HT-29 (cell line): Measurements from ENCODE around the gene LRP1B. TPM values are rescaled to one million over a fixed set of nuclear protein-coding genes. Genes with fewer than 3 reads are reported as not detected.

Experiments
- DNase-seq: peaks from one replicate; pipeline ENCODE4 v3.0.0-alpha.2; 2015; ENCODE audit warnings: low spot score
- total RNA-seq: library from RNA; depleted of rRNA; stranded (reverse); fragments of >200 nt; shearing (Covaris generic); gene quantifications from 2 replicates; pipeline ENCODE4 v1.2.3, GENCODE V29; 2014

The LRP1B gene
- total RNA-seq, 1 experiment from 2014 or later = not detected

GRCh38 chr2:140270224-140270623, 1860.6 kb downstream of the LRP1B start:
- DNase-seq = no peak

DNA sequence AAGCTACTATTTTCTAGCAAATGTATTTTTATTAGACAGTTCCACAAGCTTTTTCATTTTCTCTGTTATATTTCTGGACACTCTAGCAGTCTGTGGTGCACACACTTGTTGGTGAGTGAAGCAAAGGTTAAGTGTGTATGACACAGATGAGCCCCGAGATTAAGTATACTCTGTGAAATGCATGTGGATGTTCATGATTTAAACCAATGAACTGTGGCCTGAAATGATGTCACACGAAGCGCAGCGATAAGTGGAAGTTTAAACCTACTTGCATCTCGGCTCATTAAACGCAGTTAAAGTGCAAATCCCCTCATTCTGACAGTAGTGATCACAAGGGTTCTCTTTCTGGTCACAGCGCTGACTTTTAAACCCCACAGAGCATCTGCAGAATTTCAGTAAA, 1861.8 kb downstream of the LRP1B start:
- DNase-seq = no peak

GRCh38 chr2:140262908-140263307, 1867.9 kb downstream of the LRP1B start:
- DNase-seq = no peak

DNA sequence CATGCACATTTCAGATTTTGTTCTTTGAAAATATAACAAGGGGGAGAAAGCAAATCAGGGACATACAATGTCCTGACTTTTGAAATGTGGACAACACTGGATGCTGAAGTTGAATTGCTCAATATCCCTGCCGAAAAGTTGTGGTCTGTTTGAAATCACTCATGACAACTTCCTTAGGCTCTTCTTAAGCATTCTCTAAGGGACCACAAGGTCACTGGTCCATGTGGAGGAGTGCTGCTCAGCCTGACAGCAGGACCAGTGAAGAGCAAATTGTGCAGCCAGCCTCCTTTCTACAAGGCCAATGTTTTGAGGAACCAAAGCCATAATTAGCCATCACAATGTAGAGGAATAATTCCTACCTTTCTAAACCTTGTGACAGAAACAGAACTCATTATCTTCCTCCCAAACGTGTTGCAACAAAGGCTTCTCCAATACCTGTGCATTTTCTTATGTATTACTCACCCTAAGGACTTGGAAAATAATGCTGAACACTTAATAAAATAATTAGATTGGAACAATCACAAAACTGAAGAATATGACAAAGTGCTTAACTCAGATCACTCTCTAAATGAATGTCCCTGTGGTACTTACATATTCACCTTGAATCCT, 1873.0 kb downstream of the LRP1B start:
- DNase-seq = no peak

DNA sequence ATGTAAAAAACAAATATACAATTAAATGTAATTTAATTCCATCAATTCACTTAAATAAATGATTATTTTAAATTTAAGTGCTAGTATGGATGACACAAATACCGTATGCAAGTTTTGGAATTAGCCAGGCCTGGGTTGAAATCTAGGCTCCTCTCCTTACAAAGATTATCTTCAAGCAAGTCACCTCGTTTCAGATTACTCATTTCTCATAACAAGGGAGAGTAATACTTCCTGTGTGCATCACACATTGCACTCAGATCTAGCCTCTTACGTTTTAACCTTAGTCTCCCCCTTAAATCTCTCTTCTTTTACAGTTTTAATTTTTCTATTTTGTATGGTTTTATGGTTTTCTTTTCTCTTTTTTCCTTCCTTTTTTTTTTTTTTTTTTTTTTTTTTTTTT, 1874.7 kb downstream of the LRP1B start:
- no peak for DNase-seq

DNA sequence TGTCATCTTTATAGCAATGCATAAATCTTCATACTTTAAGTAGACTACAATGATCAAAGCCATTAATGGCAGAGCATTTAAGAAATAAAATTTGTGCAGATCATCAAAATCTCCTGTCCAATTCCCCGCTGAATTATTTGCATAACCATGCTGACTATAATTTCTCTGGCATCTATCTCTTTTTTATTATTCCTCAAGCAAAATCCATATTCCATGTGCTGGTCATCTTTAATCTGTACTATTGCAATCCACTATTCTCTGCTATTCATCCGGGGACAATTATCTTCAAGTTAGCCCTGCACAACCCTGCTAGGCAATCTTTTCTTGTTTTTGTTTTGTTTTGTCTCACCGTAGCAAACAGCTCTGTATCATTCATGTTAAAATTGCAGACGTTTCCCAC, 1881.0 kb downstream of the LRP1B start:
- no peak for DNase-seq

DNA sequence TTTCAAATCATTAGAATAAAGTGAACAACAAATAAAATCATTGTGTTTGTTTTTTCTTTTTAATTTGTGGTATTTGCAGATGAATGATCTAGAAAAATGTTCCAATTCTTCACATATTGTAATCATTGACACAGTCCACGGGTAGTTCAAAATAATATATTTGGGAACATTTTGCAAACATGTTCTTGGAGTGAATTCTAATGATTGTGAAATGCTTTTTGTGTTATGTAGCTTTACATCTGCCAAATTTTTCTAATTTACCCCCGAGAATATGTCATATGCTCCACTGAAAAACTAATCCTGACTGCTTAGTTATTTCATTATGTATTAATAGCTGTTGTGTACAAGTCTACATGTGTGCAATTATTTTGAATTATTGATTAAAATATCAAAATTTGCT, 1882.2 kb downstream of the LRP1B start:
- no peak for DNase-seq

DNA sequence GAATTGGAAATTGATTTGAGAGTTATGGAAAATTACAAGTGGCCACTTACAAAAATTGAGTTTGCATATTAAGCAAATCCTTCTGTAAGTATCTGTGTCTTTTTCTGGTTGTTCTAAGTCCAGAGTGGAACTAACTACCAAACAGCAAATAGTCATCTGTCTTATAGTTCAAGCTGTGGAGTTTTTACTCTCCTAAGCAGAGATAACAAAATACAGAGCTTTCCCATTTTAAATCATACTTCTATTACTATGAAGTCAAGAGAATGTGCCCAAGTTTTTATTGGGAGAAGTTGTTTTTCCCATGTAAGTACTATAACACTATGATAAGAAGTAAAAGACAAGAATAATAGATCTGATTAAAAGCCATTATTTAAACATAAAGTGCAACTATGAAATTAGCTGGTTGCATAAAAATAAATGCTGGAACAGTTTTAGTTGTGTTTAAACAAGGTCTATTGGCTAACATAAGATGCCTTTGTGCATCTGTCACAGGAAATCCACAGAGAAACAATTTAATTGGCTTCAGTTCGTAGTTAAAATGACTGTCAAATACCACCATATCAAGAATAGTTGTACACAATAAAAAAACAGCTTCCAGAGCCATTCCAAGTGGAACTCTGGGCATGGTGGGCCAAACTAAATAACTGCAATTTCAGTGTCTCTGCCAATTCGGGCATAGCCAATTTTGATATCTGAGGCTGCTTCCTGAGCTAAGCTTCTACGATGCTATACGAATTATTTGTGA, 1883.2 kb downstream of the LRP1B start:
- DNase-seq = no peak

DNA sequence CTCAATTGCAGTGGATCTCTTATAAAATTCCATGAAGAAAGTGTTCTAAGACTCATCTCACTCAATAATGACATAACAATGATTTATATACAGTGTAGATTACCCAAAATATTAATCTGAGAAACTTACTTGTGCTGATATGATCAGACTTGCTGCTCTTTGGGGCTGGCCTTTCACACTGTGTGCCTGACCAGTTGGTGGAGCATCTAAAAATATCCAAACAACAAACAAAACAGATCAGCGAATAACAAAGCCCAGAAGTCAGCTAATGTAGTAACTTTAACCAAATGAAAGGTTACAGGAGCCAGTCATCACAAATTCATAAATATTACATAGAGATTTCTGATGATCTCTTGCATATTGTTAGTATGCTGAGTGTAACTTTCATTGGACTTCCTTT, 1883.9 kb downstream of the LRP1B start:
- no peak for DNase-seq

DNA sequence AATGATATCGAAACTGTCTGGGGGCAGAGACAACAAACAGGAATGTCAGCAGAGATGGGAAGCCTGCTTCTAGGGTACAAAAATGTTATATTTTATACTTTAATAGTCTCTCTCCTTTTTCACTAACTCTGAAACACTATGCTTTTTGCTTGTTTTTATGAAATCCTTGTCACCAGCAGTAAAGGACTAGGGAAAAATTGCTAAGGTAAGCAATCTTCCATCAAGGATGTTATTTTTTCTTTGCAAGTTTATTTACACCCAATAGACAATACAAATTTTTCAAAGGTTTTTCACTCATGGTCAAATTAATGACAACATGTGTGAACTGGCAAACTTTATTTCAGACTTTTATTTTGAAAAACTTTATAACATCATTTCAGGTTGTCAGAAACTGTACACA, 1884.8 kb downstream of the LRP1B start:
- no peak for DNase-seq

GRCh38 chr2:140242889-140243288, 1887.9 kb downstream of the LRP1B start:
- peak; percentile 26 for DNase-seq

DNA sequence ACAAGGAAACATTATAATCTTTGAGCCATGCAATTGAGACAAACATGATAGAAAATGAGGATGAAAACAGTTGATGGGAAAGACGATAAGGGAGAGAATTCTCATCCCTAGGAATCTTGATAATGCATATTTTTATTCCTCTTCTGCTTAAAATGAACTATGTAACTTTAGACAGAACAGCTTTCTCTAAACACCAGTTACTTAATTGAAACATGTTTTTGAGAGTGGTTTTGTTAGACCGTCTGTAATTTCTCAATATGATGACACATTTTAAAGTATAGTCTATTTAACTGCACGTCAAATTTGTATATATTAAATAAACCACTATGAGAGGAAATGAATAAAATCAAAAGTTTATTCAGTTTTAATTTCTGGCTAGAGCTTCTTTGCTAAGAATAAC, 1896.7 kb downstream of the LRP1B start:
- DNase-seq = no peak

DNA sequence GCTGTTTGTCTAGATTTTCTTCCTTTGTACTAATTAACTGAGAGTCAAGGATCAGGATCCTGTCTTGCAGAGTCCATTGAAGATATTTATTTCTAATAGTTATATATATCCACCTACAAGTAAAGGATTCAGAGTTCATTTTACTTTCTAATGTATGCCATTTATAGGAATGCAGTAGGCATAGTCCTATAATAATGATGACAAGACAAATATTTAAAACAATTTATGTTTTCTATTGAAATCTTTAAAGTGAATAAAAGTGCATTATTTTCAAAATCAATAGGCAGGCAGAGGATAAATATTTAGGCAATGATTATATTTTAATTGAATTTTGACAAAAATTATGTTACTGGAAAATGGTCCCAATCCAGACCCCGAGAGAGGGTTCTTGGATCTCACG, 1919.9 kb downstream of the LRP1B start:
- DNase-seq = no peak

GRCh38 chr2:140205093-140205492, 1925.7 kb downstream of the LRP1B start:
- no peak for DNase-seq

DNA sequence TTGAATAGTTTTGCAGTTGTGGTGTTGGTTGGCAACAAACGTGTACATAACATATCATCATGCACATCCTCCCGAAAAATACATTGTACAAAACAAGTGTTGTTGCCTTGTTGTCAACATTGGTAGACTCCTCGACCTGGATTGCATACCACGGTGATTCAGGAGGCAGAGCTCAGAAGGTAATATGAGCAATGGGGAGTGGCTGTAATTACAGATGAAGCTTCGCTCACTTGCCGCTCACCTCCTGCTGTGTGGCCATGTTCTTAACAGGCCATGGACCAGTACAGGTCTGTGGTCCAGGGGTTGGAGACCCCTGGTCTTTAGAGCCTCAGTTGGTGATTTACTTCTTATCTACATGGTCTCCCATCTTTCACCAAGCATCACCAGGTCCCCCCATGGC, 1927.5 kb downstream of the LRP1B start:
- DNase-seq = no peak

- DNase-seq = no peak
Measured at GRCh38 chr2:140201572-140201971, 1929.2 kb downstream of the LRP1B start.

DNA sequence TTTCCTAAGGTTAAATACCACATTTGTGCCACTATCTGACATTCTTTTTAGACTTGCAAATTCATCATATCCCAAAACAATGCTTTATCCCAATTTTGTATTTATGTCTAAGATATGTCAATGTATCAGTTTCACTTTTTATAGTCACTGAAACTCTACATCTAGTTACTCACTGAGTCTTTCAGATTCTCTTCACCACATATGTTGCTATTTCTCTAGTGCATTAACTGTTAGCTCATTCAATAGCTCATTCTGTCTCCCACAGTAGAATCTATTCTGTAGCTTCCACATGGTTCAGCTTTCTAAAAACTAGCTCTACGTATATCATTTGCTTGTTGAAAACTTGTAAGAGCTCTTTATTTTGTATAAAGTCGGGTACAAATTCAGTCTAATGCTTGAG, 1930.1 kb downstream of the LRP1B start:
- DNase-seq = no peak

DNA sequence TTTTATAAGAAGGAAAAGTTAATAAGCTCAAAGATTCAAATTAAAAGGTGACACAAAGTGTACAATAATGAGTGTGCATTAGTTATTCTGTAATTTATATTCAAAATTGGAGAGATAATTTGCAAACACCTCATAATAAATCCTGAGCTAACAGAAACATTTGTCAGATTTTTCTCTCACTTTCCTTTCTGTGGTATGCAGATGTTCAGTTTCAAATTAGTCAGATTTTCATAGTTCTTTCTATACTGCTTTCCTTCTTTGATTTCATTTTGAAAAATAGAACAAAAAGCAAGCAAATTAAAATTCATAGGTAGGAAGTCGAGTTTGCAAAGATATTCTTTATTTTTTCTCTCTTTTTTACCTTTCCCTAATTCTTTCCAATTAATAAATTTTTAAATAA, 1930.5 kb downstream of the LRP1B start:
- no peak for DNase-seq

GRCh38 chr2:140199312-140199711, 1931.5 kb downstream of the LRP1B start:
- DNase-seq = no peak

DNA sequence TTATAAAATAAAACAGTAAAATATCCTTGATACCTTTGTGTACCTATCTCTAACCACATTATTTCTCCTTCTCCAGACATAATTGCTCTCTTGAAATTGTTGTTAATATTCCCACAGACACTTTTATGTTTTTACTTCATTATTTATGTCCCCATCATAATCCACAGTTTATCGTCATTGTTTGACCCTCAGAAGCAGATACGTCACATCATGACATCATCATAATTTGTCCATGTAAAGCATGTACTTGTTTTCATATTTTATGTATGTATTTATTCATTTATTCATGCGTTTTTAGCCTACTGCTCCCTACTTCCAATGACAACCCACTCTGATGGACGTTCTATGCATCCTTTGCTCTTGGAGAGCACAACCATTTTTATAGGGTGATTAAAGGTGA, 1943.7 kb downstream of the LRP1B start:
- no peak for DNase-seq

GRCh38 chr2:140186313-140186712, 1944.5 kb downstream of the LRP1B start:
- DNase-seq = no peak

DNA sequence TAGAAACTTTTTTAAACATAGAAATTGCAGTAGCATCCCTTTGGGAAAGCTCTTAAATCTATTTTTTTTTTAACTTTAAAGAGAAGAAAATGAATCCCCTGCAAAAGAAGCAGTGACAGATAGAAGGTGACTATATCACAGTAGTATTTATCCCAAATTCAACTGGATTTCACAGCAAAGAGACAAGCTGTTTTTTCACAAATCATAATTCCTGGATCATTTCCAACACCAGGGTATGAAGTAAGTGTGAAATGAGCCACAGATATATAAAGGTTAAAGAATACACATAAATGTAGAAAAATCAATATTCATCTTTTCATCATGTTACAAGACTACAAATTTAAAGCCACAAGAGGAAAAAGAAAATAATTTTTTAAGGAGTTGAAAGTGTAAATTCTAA, 1945.7 kb downstream of the LRP1B start:
- DNase-seq = no peak

GRCh38 chr2:140183056-140183765, 1947.6 kb downstream of the LRP1B start:
- no peak for DNase-seq
